ENCODE measurements around the gene ACSL5.

DNA sequence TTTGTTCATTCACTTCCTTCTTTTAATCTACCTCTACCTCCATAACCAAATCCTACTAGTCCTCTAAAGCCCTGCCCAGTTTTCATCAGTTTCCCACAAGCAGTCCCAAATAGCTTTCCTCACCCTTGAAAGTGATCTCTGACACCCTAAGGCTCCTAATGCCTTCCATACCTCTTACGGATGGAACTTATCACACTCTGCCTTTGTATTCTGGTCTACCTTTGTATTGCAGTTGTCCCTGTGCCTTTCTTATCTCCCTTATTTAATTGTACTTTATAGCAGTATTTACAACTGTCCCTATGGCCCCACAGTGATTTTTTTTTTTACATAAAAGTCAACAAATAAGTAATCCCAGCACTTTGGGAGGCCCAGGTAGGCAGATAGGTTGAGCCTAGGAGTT, 33.8 kb downstream of the ACSL5 start:
- TF ChIP-seq, protein P1, sequence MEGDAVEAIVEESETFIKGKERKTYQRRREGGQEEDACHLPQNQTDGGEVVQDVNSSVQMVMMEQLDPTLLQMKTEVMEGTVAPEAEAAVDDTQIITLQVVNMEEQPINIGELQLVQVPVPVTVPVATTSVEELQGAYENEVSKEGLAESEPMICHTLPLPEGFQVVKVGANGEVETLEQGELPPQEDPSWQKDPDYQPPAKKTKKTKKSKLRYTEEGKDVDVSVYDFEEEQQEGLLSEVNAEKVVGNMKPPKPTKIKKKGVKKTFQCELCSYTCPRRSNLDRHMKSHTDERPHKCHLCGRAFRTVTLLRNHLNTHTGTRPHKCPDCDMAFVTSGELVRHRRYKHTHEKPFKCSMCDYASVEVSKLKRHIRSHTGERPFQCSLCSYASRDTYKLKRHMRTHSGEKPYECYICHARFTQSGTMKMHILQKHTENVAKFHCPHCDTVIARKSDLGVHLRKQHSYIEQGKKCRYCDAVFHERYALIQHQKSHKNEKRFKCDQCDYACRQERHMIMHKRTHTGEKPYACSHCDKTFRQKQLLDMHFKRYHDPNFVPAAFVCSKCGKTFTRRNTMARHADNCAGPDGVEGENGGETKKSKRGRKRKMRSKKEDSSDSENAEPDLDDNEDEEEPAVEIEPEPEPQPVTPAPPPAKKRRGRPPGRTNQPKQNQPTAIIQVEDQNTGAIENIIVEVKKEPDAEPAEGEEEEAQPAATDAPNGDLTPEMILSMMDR (IDR thresholded peaks at IDR 0.05; ENCODE audit: low read length), result no peak
- no peak for TF ChIP-seq EZH2 (IDR thresholded peaks at IDR 0.05; ENCODE audit: borderline replicate concordance, low read length)

Data from OCI-LY1 (cell line).